Esophagus squamous epithelium (tissue), 5 donors: ENCODE measurements around the gene COX6B1. TPM values are rescaled to one million over a fixed set of nuclear protein-coding genes. Genes with fewer than 3 reads are reported as not detected.

ENCODE experiments used
- DNase-seq: peaks from one replicate; lab custom pipeline; 2025; lab: John Stamatoyannopoulos, UW
- H3K27ac ChIP-seq, 4 donors: fragments of 200-600 bp; sonication (generic); one replicate each; pipeline ENCODE4 v1.5.1; 2016 to 2019; ENCODE audit warnings: mild to moderate bottlenecking in 1 of 4
- H3K27me3 ChIP-seq, 4 donors: fragments of 200-600 bp; sonication (generic); 1 replicate in 3 of 4; 2 replicates in 1 of 4; pipeline versions ENCODE4 v1.5.1 to v1.6.0; 2017 to 2021; ENCODE audit warnings: antibody characterized with exemption in 1 of 4
- H3K36me3 ChIP-seq, 3 donors: fragments of 200-600 bp; sonication (generic); one replicate each; pipeline ENCODE4 v1.5.1; 2016 to 2019
- H3K4me1 ChIP-seq, 3 donors: fragments of 200-600 bp; sonication (generic); one replicate each; pipeline ENCODE4 v1.5.1; 2017 to 2019
- H3K4me3 ChIP-seq, 4 donors: fragments of 200-600 bp; sonication (generic); 1 replicate in 3 of 4; 2 replicates in 1 of 4; pipeline ENCODE4 v1.5.1; 2016 to 2019; ENCODE audit warnings: mild to moderate bottlenecking in 2 of 4, moderate library complexity in 1 of 4
- H3K9me3 ChIP-seq, 3 donors: fragments of 200-600 bp; sonication (generic); one replicate each; pipeline ENCODE4 v1.5.1; 2016 to 2019
- POLR2A ChIP-seq, 4 donors: fragments of 450-650 bp; IDR thresholded peaks; one replicate each; pipeline ENCODE4 v1.6.1; 2017; ENCODE audit warnings: antibody characterized with exemption in 4 of 4, mild to moderate bottlenecking in 4 of 4, moderate library complexity in 3 of 4
- WGBS, 2 donors: methylation state at CpG; one replicate each; pipeline ENCODE4 v1.1.5; 2018; 5-methylcytosine and 5-hydroxymethylcytosine counted together
- intact Hi-C: fragments of 100-400 bp; cut with DNase I; formaldehyde crosslinking; loops from one replicate; pipeline ENCODE4 v1.15.0; 2022
- total RNA-seq, 4 donors: library from RNA; depleted of rRNA; stranded (reverse); fragments of >200 nt; gene quantifications; one replicate each; pipeline ENCODE4 v1.1.0, GENCODE V29; 2016
- TF ChIP-seq, protein P1 (sequence below), 6 experiments: fragments of 450-650 bp in 4 of 6; fragments of 200-600 bp in 2 of 6; sonication (generic) in 2 of 6; IDR thresholded peaks; one replicate each; pipeline ENCODE4 v1.5.1; 2016 to 2019; ENCODE audit warnings: antibody characterized with exemption in 6 of 6, mild to moderate bottlenecking in 4 of 6, moderate library complexity in 4 of 6
- donor health status: DM: yes; HTN: yes; CAD: no.

The COX6B1 gene
- total RNA-seq, 4 donors from 2014 or later, result 582 to 942 (median 761) TPM

DNA sequence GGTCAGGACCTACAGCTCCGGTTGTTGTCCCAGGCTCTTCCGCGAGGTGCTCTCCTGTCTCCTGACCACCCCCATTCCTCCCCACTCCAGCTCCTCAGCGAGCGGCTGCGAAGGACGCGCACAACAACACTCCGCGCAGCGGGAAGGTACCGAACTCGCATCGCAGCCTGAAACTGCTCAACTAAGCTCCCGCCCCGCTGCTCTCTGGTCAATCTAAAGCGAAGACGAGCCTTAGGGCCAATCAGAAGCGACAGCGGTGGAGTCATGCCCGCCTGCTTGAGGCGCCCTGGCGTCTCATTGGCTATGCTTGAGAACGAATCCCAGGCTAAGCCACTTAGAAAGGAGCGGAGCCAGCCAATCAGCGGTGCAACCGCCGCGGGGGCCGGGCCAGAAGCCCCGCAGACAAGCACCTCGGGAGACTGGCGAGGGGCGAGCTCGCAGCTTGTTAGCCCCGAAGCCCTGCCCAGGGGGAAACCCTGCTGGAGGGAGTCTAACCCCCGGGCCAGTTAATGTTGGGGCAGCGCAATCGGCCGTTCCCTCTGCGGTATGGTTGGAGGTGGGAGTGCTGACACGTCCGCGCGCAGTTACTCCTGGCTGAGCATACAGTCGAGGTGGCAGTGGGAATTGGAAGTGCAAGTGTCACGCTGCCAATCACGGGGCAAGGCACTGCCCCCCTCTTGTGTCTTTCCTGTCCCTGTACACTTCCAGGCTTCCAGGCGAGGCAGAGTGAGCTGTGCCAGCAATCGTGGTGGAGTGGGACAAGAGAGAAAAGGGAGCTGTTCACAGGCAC, 54.3 kb downstream of the COX6B1 start:
- peak; percentile 83 for DNase-seq
- 0% methylated on average over 7 to 15 of the region's 50 CpGs for WGBS, 2 donors
- Histone ChIP-seq H3K36me3 (no peaks in the 10 kb centered on the region), H3K4me1 (peaks cover 3 to 30% (median 11%) of the 10 kb centered on the region in 3 donors), H3K27me3 (peaks cover 0 to 8% (median 0%) of the 10 kb centered on the region in 4 donors), H3K27ac (peak overlapping the region; percentile 25 to 71 (median 58)), H3K9me3 (no peaks in the 10 kb centered on the region), H3K4me3 (peak overlapping the region; percentile 41 to 72 (median 60))
- intact Hi-C loops, result no loop called here
- TF ChIP-seq, protein P1, sequence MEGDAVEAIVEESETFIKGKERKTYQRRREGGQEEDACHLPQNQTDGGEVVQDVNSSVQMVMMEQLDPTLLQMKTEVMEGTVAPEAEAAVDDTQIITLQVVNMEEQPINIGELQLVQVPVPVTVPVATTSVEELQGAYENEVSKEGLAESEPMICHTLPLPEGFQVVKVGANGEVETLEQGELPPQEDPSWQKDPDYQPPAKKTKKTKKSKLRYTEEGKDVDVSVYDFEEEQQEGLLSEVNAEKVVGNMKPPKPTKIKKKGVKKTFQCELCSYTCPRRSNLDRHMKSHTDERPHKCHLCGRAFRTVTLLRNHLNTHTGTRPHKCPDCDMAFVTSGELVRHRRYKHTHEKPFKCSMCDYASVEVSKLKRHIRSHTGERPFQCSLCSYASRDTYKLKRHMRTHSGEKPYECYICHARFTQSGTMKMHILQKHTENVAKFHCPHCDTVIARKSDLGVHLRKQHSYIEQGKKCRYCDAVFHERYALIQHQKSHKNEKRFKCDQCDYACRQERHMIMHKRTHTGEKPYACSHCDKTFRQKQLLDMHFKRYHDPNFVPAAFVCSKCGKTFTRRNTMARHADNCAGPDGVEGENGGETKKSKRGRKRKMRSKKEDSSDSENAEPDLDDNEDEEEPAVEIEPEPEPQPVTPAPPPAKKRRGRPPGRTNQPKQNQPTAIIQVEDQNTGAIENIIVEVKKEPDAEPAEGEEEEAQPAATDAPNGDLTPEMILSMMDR (IDR thresholded peaks at IDR 0.05), result no peak
- peak in 2 of 4 donors; percentile 33 to 46 for TF ChIP-seq POLR2A (IDR thresholded peaks at IDR 0.05)

DNA sequence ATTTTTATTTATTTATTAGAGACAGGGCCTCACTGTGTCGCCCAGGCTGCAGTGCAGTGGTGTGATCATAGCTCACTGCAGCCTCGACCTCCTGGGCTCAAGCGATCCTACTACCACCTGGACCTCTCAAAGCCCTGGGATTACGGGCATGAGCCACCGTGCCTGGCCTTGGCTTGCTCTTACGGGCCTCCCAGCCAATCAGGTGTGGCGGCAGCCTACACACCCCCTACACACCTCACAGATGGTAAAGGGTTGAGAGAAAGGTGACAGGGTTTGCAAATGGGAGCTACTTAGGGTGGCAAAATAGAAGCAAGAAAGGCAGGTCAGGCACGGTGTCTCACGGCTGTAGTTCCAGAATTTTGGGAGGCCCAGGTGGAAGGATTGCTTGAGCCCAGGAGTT, 55.2 kb downstream of the COX6B1 start:
- Histone ChIP-seq H3K4me1 (peaks cover 3 to 38% (median 11%) of the 10 kb centered on the region in 3 donors), H3K36me3 (no peaks in the 10 kb centered on the region), H3K4me3 (no peak overlapping the region), H3K27me3 (peaks cover 0 to 8% (median 0%) of the 10 kb centered on the region in 4 donors), H3K9me3 (no peaks in the 10 kb centered on the region), H3K27ac (peak overlapping the region in 1 of 4 donors; percentile 52)
- WGBS, 2 donors, result 49 to 60% methylated on average over 1 to 8 of the region's 9 CpGs
- intact Hi-C loops, result no loop called here
- TF ChIP-seq, protein P1 (IDR thresholded peaks at IDR 0.05), result no peak
- TF ChIP-seq POLR2A (IDR thresholded peaks at IDR 0.05), result no peak
- DNase-seq, result no peak

DNA sequence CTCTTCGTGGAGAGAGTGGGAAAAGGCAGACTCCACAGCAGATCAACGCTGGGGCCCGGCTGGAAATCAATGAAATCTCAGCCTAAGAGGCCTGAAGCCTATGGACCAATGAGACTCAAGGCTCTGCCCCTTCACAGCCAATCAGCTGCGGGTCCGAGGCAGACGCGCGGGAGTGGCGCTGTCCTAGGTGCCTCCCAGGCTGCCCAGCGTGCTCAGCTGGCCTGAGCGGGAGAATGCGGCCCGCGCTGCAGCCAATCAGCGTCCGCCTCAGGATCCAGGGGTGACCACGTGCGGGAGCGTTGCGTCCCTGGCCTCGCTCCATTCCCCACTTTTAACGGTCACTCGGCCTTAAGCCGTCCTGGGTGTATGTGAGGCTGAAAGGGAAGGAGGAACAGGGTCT, 56.1 kb downstream of the COX6B1 start, which contains the start of gene ZBTB32:
TSS of gene ZBTB32 (plus strand) at position 341 of the 400 bp plus-strand sequence. CDS start 10,069 bp downstream, outside the sequence.
- no peaks in the 10 kb centered on the region for H3K9me3 ChIP-seq
- WGBS, 2 donors, result 47 to 54% methylated on average over 3 to 10 of the region's 24 CpGs
- peaks cover 0 to 8% (median 0%) of the 10 kb centered on the region in 4 donors for H3K27me3 ChIP-seq
- TF ChIP-seq, protein P1 (IDR thresholded peaks at IDR 0.05), result no peak
- no peak for TF ChIP-seq POLR2A (IDR thresholded peaks at IDR 0.05)
- no peak within 1 kb of the TSS for H3K27ac ChIP-seq
- intact Hi-C loops, result no loop called here
- no peak within 1 kb of the TSS for H3K4me3 ChIP-seq
- H3K36me3 ChIP-seq, result no peaks in the 10 kb centered on the region
- no peak for DNase-seq
- H3K4me1 ChIP-seq, result peaks cover 3 to 46% (median 11%) of the 10 kb centered on the region in 3 donors

Other genes with a start within 250 kb of the COX6B1 start
- 1 to 10 TPM in 1 of 4 donors, under 1 TPM in 2, not detected in 1; 0.49 to 2.5 (median 0.56) TPM for gene FFAR2, start 200.1 kb upstream of the COX6B1 start, total RNA-seq
- 100 to 1,000 TPM in 2 of 4 donors, 10 to 100 TPM in 1, 1 to 10 TPM in 1; 4.6 to 656 (median 111) TPM for gene KRTDAP, start 157.9 kb upstream of the COX6B1 start, total RNA-seq
- gene DMKN, start 134.7 kb upstream of the COX6B1 start, total RNA-seq, result 100 to 1,000 TPM in 3 of 4 donors, 10 to 100 TPM in 1; 81.6 to 449 (median 257) TPM
- 1,000 to 10,000 TPM in 1 of 4 donors, 100 to 1,000 TPM in 2, 10 to 100 TPM in 1; 58.2 to 1,096 (median 541) TPM for gene SBSN, start 120.0 kb upstream of the COX6B1 start, total RNA-seq
- not detected for gene GAPDHS, start 114.9 kb upstream of the COX6B1 start, total RNA-seq
- 100 to 1,000 TPM in 1 of 4 donors, 10 to 100 TPM in 3; 68.1 to 119 (median 89.6) TPM for gene TMEM147, start 102.7 kb upstream of the COX6B1 start, total RNA-seq
- under 1 TPM in 1 of 4 donors, not detected in 3; 0.18 TPM for gene ATP4A, start 84.7 kb upstream of the COX6B1 start, total RNA-seq
- not detected for gene PMIS2, start 62.1 kb upstream of the COX6B1 start, total RNA-seq
- 10 to 100 TPM in 2 of 4 donors, 1 to 10 TPM in 2; 3.5 to 11.5 (median 10.6) TPM for gene HAUS5, start 35.6 kb upstream of the COX6B1 start, total RNA-seq
- gene RBM42, start 19.3 kb upstream of the COX6B1 start, total RNA-seq, result 10 to 100 TPM; 52.1 to 59.1 (median 53.0) TPM
- gene ETV2, start 6.6 kb upstream of the COX6B1 start, total RNA-seq, result under 1 TPM in 2 of 4 donors, not detected in 2; 0.31 to 0.44 TPM
- gene UPK1A, start 18.2 kb downstream of the COX6B1 start, total RNA-seq, result 10 to 100 TPM in 1 of 4 donors, 1 to 10 TPM in 2, not detected in 1; 4.6 to 18.7 (median 9.8) TPM
- under 1 TPM in 1 of 4 donors, not detected in 3; 0.38 TPM for gene ZBTB32, start 56.2 kb downstream of the COX6B1 start, total RNA-seq
- 10 to 100 TPM in 3 of 4 donors, 1 to 10 TPM in 1; 7.5 to 33.7 (median 15.6) TPM for gene KMT2B, start 69.7 kb downstream of the COX6B1 start, total RNA-seq
- gene IGFLR1, start 94.1 kb downstream of the COX6B1 start, total RNA-seq, result 1 to 10 TPM in 3 of 4 donors, under 1 TPM in 1; 0.87 to 4.8 (median 4.3) TPM
- 10 to 100 TPM; 10.2 to 19.0 (median 17.5) TPM for gene U2AF1L4, start 97.1 kb downstream of the COX6B1 start, total RNA-seq
- gene PSENEN, start 97.3 kb downstream of the COX6B1 start, total RNA-seq, result 10 to 100 TPM; 23.3 to 33.9 (median 32.3) TPM
- 10 to 100 TPM in 2 of 4 donors, 1 to 10 TPM in 2; 5.7 to 13.4 (median 9.5) TPM for gene LIN37, start 100.3 kb downstream of the COX6B1 start, total RNA-seq
- gene HSPB6, start 108.7 kb downstream of the COX6B1 start, total RNA-seq, result 10 to 100 TPM in 1 of 4 donors, 1 to 10 TPM in 3; 1.7 to 21.9 (median 3.6) TPM
- gene PROSER3, start 109.9 kb downstream of the COX6B1 start, total RNA-seq, result 1 to 10 TPM; 3.7 to 9.7 (median 8.6) TPM
- gene ARHGAP33, start 127.2 kb downstream of the COX6B1 start, total RNA-seq, result 1 to 10 TPM; 1.3 to 8.4 (median 2.3) TPM
- not detected for gene PRODH2, start 164.5 kb downstream of the COX6B1 start, total RNA-seq
- gene NPHS1, start 204.2 kb downstream of the COX6B1 start, total RNA-seq, result not detected
- gene KIRREL2, start 208.6 kb downstream of the COX6B1 start, total RNA-seq, result under 1 TPM in 1 of 4 donors, not detected in 3; 0.57 TPM
- gene APLP1, start 220.3 kb downstream of the COX6B1 start, total RNA-seq, result 1 to 10 TPM in 1 of 4 donors, under 1 TPM in 2, not detected in 1; 0.44 to 1.7 (median 0.76) TPM